NCI-H2107 (cell line): ENCODE measurements around the gene ANKFY1.
A peak's percentile ranks its signal among the peaks of the same experiment; 100 is the strongest.

Experiments
- DNase-seq: peaks from one replicate; lab custom pipeline; 2025; lab: John Stamatoyannopoulos, UW

The ANKFY1 gene, protein sequence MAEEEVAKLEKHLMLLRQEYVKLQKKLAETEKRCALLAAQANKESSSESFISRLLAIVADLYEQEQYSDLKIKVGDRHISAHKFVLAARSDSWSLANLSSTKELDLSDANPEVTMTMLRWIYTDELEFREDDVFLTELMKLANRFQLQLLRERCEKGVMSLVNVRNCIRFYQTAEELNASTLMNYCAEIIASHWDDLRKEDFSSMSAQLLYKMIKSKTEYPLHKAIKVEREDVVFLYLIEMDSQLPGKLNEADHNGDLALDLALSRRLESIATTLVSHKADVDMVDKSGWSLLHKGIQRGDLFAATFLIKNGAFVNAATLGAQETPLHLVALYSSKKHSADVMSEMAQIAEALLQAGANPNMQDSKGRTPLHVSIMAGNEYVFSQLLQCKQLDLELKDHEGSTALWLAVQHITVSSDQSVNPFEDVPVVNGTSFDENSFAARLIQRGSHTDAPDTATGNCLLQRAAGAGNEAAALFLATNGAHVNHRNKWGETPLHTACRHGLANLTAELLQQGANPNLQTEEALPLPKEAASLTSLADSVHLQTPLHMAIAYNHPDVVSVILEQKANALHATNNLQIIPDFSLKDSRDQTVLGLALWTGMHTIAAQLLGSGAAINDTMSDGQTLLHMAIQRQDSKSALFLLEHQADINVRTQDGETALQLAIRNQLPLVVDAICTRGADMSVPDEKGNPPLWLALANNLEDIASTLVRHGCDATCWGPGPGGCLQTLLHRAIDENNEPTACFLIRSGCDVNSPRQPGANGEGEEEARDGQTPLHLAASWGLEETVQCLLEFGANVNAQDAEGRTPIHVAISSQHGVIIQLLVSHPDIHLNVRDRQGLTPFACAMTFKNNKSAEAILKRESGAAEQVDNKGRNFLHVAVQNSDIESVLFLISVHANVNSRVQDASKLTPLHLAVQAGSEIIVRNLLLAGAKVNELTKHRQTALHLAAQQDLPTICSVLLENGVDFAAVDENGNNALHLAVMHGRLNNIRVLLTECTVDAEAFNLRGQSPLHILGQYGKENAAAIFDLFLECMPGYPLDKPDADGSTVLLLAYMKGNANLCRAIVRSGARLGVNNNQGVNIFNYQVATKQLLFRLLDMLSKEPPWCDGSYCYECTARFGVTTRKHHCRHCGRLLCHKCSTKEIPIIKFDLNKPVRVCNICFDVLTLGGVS

DNA sequence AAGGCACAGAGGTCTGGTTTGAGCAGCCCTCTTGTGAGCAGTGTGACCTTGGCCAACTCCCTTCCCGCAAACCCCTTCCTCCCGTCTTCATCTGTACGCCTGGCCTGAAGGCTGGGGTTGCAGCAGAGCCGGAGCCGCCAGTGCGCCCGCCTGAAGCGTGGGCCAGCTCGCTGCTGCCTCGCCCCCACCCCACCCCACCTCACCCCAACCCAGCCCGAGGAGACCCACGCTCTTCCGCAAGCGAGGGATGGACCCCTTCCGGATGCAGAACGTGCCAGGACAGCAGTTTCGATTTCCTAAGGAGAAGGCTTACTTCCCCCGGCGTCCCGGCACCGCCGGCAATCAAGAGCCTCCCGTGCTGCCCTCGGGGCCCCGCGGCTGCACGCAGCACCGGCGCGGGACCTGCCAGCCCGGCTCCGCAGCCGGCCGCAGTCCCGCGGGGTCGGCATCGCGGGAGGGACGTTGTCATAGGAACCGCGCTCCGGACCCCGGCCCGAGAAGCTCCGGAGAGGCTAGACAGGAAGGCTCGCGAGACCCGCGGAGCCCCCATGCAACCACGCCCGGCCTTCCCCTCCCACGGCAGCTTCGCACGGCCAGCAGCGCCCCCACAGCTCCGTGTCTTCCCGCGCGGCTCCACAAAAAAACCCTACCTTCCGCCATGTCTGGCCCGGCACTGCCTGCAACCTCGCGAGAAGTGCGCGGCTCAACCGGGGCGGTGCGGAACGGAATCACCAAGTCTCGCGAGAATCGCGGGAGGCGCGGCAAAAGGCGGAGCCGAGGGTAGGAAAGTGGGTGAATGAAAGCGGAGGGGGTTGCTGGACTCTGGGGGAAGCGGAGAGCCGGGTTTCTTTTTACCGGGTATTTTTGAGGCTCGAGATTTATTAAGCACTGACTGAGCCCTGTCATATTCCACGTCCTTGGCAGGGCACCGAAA, at the start of gene ANKFY1:
Gene ANKFY1, minus strand, starts transcription at position 698 of the 934 bp plus-strand sequence. Its CDS starts 38 bp downstream, at position 660.
- DNase-seq = peak; percentile 83

DNA sequence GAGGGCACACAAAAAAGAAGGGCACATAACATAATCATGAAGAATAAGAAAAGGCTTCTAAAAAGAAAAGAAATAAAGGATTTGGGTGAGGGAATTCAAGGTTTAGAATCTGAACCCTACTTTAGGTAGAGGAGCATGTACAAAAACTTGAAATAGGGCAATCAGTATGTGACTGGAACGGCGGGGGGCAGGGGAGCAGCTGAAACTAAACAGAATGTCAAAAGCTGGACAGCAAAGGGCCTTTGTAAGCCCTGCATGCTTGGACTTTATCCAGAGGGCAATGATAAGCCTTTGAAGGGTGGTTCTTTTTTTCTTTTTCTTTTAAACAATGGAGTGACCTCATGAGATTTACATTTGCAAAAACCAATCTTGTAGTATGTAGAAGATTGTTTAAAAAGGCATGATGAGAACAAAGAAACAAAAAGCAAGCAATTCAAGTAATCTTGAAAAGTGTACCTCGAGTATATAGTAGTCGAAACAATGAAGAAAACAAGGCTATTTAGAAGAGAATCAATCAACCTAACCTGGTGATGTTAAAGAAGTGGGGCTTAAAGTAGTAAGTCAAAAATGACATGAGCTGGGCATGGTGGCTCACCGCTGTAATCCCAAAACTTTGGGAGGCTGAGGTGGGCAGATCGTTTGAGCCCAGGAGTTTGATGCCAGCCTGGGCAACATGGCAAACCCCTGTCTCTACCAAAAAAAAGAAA, 46.7 kb upstream of the ANKFY1 start:
- DNase-seq = no peak

DNA sequence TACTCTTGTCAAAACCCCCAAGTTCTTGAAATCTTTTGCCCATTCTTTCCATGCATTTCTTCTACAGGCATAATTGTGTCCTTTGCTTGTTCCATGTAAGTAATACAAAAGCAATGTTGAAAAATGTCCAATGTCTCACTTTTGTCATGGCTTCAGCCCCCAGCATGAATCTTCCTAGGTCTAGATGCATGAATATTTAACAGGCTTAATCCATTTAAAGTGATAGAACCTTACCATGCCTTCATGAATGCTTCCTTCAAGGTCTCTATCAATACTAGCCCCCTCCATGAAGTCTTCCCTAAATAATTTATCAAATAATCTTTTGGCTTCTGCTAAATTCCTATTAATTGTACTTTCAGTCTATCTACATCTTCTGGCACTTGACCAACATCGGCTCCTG, 46.1 kb upstream of the ANKFY1 start:
- no peak for DNase-seq

DNA sequence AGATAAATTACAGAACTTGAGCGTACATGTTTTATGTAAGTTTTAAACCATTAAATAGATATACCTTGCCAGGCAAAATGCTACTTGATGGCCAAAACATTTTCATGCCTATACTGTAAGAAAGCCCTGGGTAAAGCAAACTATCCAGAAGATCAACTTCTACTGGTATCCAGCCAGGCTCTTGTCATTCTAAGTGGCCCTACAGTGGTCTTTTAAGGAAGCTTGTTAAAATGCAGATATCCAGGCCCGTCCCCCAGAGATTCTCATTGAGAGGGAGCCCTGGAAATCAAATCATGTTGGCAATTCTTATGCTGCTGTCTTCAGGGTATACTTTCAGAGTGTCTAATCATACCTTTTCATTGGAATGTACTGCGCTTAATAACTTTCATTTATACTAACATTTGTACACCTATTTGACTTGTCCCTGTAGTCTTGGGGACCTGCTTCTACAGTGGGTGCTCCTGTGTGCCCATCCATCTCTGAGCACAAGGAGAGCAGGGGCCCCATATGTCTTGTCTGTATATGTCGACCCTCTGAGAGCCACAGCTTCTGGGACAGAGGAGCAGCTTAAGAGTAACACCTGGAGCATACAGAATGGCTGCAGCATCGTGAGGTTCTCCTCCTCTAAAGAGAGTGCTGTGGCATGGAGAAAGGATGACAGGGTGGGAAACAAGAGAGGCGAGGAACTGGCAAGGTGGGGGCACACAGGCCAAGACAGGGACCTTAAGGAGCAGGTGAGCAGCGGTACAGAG, 43.6 kb upstream of the ANKFY1 start:
- DNase-seq = no peak

DNA sequence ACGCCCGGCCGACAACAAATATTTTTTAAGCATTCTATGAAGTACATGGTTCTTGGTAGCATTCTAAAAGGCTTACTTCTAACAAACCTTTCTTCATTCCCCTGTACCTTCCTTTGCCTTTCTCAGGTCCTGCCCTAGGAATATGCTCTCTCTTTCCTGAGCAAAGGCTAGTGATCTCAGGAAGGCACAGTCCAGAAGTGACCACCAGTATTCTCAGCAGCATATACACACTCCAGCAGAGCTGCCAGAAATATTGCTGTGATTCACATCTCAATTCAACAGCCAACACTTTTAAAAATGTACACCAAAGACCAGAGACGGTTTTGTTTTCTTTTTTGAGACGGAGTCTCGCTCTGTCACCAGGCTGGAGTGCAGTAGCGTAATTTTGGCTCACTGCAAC, 41.4 kb upstream of the ANKFY1 start:
- DNase-seq = no peak

DNA sequence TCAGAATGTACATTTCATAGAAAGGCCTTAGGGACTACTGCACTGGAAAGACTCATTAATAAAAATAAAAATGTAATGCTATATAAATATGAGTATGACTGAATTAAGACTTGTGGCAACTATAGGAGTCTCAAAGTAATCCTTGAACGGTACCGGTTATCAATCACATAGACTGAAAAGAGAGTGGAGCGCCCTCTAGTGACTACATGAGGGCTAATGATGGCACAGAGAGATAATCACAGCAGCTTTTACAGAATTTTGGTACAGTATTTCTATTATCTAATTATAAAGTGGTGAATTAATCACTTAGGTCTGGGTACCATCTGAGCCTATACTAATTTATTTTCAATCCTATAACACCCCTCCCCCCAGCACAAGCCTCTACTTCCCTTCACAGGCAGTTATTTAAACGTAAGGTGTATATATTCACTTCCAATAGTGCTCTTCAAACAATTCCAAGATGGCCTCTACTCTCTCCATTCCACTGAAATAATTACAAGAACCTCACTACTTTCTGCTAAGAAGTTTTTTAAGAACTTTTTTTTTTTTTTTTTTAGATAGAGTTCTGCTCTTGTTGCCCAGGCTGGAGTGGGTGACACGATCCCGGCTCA, 40.7 kb upstream of the ANKFY1 start:
- peak; percentile 19 for DNase-seq

DNA sequence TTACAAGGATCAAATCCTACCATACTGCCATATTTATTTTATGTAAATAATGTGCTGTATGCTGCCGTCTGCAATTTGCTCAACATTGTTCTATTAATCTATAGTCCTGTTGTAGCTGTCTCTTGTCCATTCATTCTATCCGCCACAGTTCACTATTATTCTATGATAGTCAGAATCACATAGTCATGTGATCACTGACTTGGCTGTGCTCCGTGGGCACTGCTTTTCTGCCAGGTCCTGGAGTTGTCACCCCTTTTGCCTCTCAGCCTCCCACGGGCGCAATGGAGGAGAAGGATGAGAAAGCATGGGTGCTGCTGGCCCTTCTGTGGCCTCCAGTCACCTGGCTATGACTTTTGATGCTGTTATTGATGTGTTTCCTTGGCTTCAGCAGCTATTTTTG, 37.3 kb upstream of the ANKFY1 start:
- no peak for DNase-seq

DNA sequence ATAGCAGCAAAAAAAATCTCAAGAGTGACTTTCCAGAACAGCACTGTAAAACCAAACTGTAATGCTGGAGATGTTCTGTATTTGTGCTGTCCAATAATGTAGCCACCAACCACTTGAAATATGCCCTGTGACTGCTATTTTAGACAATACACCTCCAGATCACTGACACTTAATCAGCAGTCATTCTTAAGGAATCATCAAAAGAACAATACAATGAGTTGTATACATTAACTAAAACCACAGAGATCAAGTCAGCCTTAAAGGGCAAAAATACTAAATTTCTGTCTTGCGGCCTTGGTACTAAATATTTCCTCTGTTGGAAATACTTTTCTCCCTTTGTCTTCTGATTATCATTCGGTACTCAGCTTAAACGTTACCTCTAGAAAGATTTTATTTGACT, 33.6 kb upstream of the ANKFY1 start:
- no peak for DNase-seq

DNA sequence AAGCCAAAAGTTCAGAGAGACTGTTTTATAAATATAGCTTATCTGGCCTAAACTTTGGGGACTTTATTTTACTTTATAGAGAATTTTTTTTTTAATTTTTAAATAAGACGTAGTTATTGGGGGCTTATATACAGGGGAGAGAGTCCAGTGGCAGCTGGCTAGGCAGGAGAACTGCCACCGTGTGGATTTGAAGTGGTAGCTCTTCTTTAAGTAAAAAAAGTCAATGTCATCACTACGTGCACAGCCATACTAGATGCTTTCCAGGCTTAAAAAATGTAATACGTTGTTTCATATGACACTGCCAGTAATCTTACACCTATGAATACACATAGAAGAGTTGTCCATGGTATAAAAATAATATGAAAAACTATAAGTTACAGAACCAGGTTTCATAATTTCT, 31.9 kb upstream of the ANKFY1 start:
- no peak for DNase-seq

DNA sequence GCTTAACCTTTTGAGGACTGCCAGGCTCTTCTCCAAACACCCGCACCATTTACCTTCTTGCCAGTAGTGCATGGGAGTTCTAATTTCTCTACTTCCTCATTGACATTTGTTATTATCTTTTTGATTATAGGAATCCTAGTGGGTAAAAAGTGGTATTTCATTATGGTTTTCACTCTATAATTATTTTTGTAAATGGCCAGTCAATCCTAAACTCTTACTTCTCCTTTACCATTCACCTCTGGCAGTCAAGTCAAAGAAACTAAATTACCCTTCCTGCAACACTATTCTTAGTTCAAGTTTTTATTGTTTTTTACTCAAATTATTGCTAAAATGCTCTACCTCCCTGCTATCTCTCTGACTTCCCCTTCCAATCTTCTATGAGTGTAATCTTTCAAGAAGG, 29.8 kb upstream of the ANKFY1 start:
- DNase-seq = no peak

DNA sequence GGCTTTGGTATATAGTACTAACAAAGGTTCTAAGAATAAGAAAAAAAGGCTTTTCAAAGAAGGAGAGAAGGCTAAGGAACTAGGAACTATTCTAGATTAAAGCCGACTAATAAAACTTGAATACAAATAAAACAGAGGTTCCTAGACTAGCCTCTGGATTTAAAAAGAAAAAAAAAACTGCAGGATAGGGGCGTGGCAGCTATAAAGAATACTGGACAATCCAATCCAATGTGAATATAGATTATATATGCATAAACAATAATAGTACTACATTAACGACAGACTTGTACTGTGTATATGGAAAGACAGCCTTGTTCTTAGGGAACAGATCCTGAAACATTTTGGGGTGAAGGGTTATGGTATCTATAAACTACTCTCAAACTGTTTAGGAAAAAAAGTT, 23.9 kb upstream of the ANKFY1 start:
- no peak for DNase-seq

DNA sequence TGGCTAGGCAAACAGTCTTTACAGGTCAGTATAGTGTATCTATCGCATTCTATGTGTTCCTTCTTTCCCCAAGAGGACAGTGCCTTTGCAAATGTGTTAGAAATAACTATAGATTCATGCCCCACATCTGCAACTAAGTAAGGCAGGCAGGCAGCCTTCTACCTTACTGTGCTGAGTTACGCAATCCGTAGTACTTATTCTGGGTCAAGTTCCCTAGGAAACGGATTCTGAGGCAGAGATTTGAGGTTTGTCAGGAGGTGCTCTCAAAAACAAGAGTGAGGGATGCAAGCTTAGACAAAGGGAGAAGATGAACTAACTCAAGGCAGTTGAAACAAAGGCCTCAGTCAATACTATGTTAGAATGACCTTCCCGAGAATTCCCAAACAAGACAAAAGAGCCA, 12.7 kb upstream of the ANKFY1 start:
- no peak for DNase-seq

DNA sequence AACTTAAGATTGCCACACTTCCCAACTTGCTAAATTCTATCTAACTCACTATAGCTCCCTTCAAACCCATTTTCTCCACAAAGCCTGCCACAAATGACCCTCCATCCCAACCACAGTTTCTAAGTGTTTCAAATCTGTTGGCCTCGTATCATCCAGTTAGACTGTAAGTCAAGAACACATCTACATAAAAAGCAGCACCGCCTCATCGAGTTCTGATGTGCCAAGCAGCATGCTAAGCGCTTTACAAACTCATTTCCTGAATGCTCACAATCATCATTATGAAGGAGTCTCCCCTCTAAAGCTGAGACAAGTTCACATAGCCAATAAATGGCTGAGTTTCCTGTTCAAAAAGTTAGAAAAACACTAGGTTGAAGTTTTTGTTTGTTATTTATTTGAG, 9.2 kb upstream of the ANKFY1 start:
- DNase-seq = no peak

DNA sequence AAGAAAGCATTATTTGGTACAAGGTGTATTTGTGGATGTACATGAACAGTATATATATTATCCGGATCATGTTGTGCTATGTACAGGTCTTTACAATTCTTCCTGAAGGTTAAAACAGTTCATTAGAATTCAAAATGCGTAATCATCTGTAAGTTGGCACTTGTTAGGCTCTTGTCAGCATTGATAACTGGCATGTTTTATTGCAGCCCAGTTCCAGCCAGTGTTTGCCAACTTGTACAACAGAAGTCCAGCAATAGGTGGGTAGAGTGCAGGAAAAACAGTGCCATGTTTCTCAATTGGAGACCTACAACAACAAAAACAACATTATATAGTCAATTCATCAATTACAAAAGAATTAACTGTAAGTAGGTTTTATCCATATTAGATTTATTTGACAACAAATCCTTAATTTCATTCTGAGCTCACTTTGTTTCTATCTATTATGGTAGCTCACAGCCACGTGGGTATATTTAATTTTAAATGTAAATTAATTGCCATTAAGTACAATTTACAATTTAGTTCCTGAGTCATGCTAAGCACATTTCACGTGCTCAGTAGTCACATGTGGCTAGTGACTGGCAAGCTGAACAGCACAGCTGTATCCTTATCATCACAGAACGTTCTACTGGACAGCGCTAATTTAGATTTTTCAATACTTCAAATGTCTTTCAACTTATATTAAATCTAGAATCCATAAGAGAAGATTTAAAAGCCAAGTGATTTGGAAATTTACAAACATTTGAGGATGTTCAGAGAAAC, 8.6 kb upstream of the ANKFY1 start:
- DNase-seq = no peak

DNA sequence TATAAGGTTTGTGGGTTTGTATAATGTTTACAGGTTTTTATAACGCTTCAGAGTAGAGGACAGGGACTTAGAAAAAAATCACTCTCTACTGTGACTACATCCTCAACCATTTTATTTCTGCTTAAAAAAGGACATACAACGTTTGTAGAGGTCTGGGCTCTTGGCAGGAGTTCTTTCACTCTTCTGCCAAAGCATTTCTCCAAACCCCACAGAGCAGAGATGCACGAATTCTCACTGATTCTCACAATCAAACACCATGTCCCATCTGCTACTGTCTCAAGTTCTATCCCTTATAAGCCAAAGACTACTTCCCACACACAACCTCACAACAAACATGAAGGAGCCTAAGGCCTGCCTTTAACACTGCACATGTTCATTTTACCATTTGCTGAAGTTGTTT, 7.0 kb upstream of the ANKFY1 start:
- DNase-seq = no peak

DNA sequence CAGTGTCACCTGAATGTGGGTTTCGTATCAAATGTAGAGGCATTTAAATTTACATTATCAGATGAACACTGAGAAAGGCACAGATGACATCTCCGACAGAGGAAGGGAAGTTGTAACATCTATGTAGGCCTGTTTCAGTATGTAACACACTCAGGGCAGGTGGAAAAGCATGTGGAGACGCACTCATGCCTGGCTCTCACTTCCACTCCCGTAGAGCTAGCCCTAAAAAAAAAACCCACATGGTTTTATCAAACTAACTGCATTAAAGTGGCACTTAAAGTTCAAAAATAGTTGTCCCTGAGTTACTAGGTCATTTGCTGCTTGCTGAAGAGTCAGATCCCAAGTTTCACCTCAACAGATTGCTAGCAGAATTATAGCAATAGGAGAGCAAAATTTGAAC, 6.1 kb upstream of the ANKFY1 start:
- DNase-seq = no peak

DNA sequence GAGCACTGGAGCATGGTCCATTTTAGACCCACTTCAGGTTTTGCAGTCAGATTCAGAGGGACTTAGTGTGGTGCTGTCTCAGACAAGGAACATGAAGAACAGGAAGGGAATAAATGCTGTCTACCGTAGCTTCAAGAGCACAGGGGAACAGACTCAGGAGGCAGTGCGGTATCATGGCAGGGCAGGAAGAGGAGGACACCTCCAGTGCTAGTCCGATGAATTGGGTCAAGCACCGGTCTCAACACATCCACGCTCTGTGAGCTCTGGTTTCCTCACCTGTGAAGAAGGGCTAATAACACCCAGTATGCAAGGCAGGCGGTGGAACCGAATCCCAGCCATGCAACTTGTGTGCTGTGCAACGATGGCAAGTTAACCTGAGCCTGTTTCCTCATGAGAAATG, 3.6 kb upstream of the ANKFY1 start:
- DNase-seq = no peak

DNA sequence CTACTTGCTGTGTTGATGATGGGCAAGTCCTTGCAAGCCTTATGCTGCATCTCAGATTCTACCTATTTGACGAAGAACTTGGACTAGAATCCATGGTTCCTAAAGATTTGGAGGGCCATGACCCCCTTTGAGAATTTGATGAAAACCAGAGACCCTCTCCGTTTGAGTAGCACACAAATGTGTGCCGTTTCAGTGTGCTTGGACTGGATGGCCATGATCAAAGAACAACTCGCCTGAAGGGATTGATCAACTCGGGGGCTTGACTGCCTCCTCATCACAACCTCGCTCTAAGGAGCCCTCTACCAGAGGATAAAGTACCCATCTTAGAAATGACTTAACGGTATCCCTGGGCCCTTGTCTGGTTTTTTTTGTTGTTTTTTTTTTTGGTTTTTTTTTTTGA, 2.8 kb upstream of the ANKFY1 start:
- no peak for DNase-seq

DNA sequence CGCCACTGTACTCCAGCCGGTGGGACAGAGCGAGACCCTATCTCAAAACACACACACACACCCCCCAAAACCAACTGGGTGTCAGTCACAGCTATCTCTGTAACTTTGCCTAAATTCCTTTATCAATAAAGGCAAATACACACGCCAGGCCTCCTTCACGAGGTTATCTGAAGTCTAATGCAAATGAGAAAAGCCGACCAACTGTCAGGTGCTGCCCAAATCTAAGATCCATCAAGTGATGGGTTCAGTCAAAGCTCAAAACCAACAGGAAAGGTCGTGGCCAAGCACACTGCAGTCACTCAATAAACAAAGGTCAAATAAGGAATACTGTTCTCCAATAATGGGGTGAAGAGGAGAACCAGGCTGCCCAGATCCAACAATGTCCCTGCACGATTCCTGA, 1.1 kb downstream of the ANKFY1 start:
- DNase-seq = no peak
